Measurements from ENCODE around the gene TACC2. TPM values are rescaled to one million over a fixed set of nuclear protein-coding genes. Genes with fewer than 3 reads are reported as not detected.

Gene TACC2
- total and polyA plus RNA-seq, 2 donors (not counting 3 experiments of a cell fraction or from before 2014, with no cell fraction given): 14.4 to 46.2 TPM

DNA sequence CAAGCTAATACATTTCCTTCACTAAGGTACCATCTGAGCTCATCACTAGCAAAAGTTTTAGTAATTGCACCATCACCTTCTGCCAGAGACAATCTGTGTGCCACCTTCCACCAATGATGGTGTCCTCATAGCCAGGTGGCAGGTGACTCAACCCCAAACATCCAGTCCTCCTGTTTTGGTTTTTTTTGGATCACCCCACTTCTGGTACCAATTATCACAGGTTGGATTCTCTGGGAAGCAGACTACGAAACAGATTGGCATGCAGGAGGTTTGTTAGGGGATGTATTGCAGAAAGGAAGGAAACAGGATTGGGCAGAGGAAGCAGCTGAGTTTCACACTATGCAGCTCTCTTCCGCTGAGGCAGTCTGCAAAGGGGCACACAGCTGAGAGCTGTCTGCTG is 4.5 kb upstream of the TACC2 start:
- ChIA-PET CTCF (no interaction called here), POLR2A (no interaction called here)
- no peak overlapping the region for H3K4me3 ChIP-seq (replicated peaks in 1 of 3; ENCODE audit: insufficient read depth in 1 of 3, low read depth in 1 of 3, low read length in 3 of 3)
- H4K20me1 ChIP-seq (replicated peaks; ENCODE audit: control insufficient read depth, extremely low read depth, insufficient read depth, low read length): no peaks in the 10 kb centered on the region
- H3K27me3 ChIP-seq (ENCODE audit: control insufficient read depth in 2 of 2, insufficient read depth in 2 of 2, low read length in 2 of 2): peaks cover 0 to 3% of the 10 kb centered on the region in 2 experiments
- no peak overlapping the region for H3K4me2 ChIP-seq (ENCODE audit: insufficient read depth, low read length)
- intact Hi-C loops (cut with micrococcal nuclease) (no loop called here), dilution Hi-C loops (cut with MboI; ENCODE audit: extremely low pct_ligation_motif_present, low sequenced_read_pairs) (no loop called here)
- no peak overlapping the region for H2AFZ ChIP-seq (ENCODE audit: low read depth, low read length)
- peaks cover 3% of the 10 kb centered on the region for H3K9me3 ChIP-seq (replicated peaks; ENCODE audit: control insufficient read depth, insufficient read depth, low read length)
- no peak for DNase-seq (ENCODE audit: low read depth, low spot score)
- no TSS peak for BruUV-seq (replicated peaks)
- H3K27ac ChIP-seq (ENCODE audit: insufficient read depth, low read depth, low read length): no peak overlapping the region
- no peaks in the 10 kb centered on the region for H3K79me2 ChIP-seq (ENCODE audit: control insufficient read depth, insufficient read depth, low read length)
- no peaks in the 10 kb centered on the region for H3K36me3 ChIP-seq (ENCODE audit: control insufficient read depth in 2 of 2, extremely low read depth in 1 of 2, insufficient read depth in 2 of 2, low read length in 2 of 2)
- no peak for FAIRE-seq
- no peaks in the 10 kb centered on the region for H3K4me1 ChIP-seq (ENCODE audit: control insufficient read depth, extremely low read depth, insufficient read depth, low read length)
- H3K9me1 ChIP-seq (replicated peaks; ENCODE audit: control insufficient read depth, extremely low read depth, insufficient read depth, low read length): no peaks in the 10 kb centered on the region
- no peak for TF ChIP-seq GATA2 (IDR thresholded peaks at IDR 0.05; ENCODE audit: insufficient read depth, insufficient read length, low read depth, low read length)
- no peak for TF ChIP-seq EZH2 (IDR thresholded peaks at IDR 0.05; ENCODE audit: borderline replicate concordance, low read depth, low read length, severe bottlenecking)
- TF ChIP-seq MYC (IDR thresholded peaks at IDR 0.05; ENCODE audit: low read depth, low read length): no peak
- TF ChIP-seq, protein P1, sequence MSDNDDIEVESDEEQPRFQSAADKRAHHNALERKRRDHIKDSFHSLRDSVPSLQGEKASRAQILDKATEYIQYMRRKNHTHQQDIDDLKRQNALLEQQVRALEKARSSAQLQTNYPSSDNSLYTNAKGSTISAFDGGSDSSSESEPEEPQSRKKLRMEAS (IDR thresholded peaks at IDR 0.05; ENCODE audit: insufficient read depth, insufficient read length): no peak
- TF ChIP-seq, protein P2, sequence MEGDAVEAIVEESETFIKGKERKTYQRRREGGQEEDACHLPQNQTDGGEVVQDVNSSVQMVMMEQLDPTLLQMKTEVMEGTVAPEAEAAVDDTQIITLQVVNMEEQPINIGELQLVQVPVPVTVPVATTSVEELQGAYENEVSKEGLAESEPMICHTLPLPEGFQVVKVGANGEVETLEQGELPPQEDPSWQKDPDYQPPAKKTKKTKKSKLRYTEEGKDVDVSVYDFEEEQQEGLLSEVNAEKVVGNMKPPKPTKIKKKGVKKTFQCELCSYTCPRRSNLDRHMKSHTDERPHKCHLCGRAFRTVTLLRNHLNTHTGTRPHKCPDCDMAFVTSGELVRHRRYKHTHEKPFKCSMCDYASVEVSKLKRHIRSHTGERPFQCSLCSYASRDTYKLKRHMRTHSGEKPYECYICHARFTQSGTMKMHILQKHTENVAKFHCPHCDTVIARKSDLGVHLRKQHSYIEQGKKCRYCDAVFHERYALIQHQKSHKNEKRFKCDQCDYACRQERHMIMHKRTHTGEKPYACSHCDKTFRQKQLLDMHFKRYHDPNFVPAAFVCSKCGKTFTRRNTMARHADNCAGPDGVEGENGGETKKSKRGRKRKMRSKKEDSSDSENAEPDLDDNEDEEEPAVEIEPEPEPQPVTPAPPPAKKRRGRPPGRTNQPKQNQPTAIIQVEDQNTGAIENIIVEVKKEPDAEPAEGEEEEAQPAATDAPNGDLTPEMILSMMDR (IDR thresholded peaks at IDR 0.05; ENCODE audit: extremely low read depth in 1 of 2, insufficient read depth in 1 of 2, low read depth in 1 of 2, low read length in 2 of 2): no peak
- no peak for TF ChIP-seq POLR2A (IDR thresholded peaks at IDR 0.05; ENCODE audit: low read depth, low read length)
- TF ChIP-seq FOS (IDR thresholded peaks at IDR 0.05; ENCODE audit: borderline replicate concordance, insufficient read depth, low read length): no peak
- no peak overlapping the region for H3K9ac ChIP-seq (replicated peaks; ENCODE audit: extremely low read depth, insufficient read depth, low read length)
